NCI-H2081 treated with DMSO at 0.1 percent for 48 hours (cell line): ENCODE data around the gene RASD1.
"Not testable (repeated sequence)": the region's sequence is repeated elsewhere in the genome, so short reads cannot be mapped to it uniquely, and the experiment has no call there.

Experiments used
- DNase-seq: peaks from one replicate; lab custom pipeline; 2025; lab: John Stamatoyannopoulos, UW

RASD1 gene

DNA sequence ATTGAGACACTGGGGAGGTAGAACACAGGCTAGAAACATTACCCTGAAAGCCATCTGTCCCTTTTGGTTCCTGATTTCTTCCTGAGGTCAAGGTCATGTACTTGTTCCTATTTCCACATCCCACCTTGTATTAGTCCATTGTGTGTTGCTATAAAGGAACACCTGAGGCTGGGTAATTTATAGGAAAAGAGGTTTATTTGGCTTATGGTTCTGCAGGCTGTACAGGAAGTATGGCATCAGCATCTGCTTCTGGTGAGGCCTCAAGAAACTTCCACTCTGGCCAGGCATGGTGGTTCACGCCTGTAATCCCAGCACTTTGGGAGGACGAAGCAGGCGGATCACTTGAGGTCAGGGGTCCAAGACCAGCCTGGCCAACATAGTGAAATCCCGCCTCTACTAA lies 26.8 kb downstream of the RASD1 start:
- DNase-seq: no peak

DNA sequence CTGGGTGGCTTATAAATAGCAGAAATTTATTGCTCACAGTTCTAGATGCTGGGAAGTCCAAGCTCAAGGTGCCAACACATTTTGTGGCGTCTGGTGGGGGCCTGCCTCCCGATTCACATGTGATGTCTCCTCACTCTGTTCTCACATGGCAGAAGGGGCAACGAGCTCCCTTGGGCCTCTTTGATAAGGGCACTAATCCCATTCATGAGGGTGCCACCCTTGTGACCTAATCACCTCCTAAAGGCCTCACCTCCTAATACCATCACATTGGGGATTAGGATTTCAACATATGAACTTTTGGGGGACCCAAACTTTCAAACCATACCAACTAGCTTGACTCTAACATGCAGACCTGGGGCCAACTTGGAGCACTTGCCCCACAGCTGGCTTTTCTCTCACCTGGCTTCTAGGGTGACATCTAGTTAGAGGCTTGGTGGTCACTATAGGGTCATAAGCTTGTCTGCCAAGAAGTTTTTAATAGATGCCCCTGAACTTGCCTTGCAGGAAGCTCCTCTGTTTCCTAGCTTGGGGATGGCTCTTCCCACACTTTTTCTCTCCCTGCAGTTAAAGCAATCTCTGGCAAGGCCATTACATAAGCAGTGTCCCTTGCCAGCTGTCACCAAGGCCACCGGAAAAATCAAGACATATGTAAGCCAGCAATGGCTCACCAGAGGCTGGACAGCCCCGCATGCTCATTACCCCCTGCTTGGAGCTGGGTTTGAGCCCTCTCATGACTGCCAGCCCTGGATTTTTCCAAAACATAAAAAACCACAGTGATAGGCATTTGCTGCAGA lies 27.8 kb downstream of the RASD1 start:
- no peak for DNase-seq

DNA sequence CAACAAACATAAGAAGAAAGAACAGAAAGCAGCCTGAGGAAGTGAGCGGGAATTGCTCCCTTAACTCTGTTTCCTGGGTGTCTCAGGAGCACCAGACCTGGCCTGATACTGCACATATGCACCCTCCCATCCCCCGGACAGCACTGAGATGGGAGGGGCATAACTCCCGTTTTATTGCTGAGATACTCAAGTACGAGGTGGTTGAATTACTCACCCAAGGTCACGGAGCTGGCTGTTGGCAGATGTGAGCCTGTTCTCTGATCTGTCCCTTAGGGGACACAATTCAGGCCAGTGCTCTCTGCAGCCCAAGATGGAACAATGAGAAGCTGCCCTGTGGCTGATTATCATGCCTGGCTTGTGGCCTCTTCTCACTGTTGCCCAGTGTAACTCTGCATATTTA lies 28.5 kb downstream of the RASD1 start:
- no peak for DNase-seq

DNA sequence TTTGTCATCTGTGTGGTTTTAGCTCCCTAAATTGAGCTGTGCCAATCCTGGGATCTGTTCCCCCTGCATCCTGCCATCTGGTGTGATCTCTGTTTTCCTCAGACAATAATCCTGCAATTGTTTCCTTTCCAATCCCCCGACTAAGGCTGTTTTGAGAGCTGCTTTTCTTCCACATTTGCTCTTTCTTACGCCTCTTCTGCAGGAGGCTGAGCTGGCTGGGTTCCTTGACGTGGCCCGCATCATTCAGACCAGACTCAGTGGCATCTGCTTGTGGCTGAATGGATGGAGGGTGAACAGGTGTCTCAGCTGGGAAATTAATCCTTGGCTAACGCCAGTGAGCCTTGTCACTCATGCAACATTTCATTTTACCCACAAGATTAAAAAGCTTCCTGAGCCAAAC lies 29.2 kb downstream of the RASD1 start:
- DNase-seq: no peak

DNA sequence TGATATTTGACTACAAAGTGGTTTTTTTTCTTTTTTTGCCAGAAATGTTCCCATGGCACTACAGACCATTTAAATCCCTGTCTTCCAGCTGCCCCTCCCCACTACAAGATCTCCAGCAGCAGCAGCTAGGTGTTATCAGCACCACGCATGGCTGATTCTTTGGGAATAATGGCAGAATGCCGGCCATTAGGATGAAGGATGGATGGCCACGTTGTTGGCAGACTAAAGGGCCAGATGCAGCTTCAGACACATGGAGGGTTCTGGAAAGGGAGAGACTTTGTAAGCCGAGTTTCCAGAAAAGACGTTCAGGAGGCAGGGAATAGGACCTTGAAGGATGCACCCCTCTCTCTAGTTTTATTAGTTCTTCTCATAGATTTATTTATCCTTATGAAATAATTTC lies 29.7 kb downstream of the RASD1 start:
- no peak for DNase-seq

DNA sequence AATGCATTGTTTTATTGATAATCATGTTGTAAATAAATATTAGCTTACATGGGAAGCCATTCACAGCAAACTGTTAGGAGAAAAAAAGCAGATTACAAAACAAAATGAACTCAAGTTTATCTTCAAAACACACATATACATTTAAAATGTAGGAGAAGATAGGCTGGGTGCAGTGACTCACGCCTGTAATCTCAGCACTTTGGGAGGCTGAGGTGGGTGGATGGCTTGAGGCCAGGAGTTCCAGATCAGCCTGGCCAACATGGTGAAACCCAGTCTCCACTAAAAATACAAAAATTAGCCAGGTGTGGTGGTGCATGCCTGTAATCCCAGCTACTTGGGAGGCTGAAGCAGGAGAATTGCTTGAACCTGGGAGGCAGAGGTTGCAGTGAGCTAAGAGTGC lies 30.3 kb downstream of the RASD1 start:
- not testable (repeated sequence) for DNase-seq

DNA sequence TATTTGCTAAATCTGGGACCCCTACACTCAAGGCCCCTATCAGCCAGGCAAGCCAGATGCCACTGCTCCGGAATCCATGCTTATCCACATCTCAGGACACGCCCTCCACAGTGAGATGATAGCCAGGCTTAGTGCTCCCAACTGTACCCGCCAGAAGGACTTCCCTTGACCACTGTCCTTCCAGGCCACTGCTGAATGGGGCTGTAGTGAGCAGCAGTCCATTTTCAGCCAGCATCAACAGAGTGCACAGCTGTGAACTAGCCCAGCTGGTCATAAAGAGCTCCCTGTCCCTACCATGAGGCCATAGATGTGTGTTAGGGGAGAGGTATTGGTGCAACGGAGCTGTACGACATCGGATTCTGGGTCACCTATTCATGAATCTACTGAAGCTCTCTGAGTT lies 32.4 kb downstream of the RASD1 start:
- no peak for DNase-seq

DNA sequence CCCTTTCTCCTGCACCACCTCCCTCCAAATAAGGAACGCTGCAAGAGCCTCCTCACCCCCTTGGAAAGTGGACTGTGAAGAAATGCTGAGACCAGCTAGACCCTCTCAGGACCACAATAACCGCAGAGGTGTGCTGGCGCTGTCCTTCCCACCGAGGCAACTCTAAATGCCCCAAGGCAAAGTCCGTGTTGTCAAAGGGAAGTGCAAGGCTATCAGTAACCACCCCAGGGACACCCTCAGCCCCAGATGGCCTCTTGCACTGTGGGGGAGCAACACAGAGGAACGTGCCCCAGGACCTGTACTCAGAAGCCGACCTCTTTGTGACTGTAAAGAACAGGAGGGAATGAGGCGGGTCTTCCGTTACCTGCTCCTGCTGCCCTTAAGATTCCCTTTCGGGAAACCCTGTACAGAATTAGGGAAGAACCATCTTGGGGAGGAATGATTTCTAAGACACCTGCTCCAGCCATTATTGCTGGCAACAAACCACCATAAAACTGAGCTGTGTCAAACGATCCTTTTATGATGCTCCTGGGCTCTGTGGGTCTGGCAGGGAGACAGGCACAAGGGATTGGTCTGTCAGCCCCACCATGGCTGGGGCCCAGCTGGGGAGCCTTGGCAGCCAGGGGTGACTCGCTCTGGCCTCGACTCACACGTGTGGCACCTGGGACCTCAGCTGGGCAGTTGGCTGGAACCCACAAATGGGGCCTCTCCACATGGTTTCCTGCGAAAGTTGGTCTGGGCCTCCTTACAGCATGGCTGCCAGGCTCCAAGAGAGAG lies 34.0 kb downstream of the RASD1 start:
- DNase-seq: no peak

DNA sequence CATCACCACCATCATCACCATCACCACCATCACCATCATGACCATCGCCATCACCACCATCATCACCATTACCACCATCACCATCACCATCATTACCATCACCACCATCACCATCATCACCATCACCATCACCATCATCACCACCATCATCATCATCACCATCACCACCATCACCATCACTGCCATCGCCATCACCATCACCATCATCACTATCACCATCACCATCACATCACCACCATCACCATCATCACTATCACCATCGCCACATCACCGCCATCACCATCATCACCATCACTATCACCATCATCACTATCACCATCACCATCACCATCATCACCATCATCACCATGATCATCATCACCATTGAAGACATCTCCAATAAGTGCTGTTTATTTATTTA lies 36.2 kb downstream of the RASD1 start:
- DNase-seq: no peak

DNA sequence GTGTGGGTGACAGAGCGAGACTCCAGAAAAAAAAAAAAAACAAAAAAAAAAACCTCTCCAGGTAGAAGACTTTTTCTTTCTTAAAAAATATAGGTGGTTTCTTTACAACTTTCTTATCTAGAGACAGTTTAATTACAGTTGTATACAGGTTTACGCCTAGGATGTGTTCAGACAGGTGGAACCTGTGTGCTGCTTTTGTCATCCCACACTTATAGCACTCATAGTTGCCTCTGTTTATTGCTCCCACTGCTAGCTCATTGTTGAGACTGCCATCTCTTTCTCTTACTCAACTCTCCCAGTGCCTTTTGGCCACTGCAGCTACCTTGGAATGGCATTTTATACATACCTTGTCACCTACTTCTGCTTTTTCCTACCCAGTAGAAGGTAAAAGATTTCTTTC lies 38.5 kb downstream of the RASD1 start:
- no peak for DNase-seq

DNA sequence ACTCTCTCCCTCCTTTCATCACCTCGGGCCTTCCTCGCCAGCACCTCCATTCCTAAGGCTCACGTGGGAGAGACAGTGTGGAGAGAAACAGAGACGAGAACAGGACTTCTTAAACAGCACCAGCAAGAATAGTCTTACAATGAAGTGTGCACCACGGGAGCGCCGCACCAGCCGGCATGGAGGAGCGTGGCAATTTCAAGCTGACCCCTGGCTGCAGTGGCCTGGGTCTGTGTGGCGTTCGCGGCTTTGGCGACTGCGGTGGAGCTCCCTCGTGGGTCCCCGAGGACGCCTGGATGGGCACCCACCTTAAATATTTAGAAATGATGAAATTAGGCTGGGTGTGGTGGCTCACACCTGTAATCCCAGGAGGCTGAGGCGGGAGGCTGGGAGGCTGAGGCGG lies 39.9 kb downstream of the RASD1 start:
- no peak for DNase-seq

DNA sequence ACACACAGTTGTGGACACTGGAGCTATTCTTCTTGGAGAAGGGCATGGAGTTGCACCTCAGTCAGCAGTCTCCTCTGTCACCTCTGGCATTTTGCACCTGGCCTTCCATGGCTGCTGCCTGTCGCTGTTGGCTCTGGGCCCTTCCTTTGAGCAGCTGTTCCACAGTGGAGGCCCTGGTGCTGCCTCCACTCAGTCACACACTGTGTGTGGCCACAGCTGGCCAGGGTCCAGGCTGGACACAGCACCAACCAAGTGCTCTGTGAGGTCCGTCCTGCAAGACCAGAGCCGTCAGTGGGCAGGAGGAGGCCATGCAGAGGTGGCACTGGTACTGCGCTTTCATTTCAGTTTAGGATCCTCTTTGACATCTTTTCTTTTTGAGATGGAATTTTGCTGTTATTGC lies 41.0 kb downstream of the RASD1 start:
- DNase-seq: no peak

DNA sequence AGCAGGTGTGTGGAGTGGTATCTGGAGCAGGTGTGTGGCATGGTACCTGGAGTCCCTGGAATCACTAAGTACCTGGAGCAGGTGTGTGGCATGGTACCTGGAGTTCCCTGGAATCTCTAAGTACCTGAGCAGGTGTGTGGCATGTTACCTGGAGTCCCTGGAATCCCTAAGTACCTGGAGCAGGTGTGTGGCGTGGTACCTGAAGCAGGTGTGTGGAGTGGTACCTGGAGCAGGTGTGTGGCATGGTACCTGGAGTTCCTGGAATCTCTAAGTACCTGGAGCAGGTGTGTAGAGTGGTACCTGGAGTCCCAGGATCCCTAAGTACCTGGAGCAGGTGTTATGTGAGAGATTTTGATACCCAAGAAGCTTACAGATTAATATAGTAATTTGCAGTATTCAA lies 41.5 kb downstream of the RASD1 start:
- not testable (repeated sequence) for DNase-seq

DNA sequence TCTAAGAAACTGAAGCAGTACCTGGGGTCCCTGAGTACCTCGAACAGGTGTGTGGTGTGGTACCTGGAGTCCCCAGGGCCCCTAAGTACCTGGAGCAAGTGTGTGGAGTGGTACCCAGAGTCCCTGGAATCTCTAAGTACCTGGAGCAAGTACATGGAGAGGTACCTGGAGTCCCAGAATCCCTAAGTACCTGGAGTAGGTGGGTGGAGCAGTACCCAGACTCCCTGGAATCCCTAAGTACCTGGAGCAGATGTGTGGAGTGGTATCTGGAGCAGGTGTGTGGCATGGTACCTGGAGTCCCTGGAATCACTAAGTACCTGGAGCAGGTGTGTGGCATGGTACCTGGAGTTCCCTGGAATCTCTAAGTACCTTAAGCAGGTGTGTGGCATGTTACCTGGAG lies 41.9 kb downstream of the RASD1 start:
- no peak for DNase-seq

DNA sequence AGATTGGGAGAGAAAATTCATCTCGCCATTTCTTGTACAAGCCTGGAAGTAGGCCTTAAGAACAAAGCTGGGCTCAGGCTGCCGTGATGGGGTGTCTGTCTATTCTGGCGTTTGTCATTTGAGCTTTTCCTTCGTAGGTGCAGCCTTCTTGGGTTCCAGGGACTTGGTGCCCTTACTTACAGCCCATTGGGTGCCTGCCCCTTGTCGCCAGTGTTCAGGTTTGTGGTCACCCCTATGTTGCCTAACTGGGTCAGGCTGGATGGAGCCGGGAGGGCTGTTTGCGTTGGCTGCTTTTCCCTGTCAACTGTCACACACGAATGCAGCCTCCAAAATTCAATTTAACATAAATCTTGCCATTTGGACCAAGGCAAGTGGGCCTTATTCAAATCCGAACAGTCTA lies 43.1 kb downstream of the RASD1 start:
- no peak for DNase-seq

DNA sequence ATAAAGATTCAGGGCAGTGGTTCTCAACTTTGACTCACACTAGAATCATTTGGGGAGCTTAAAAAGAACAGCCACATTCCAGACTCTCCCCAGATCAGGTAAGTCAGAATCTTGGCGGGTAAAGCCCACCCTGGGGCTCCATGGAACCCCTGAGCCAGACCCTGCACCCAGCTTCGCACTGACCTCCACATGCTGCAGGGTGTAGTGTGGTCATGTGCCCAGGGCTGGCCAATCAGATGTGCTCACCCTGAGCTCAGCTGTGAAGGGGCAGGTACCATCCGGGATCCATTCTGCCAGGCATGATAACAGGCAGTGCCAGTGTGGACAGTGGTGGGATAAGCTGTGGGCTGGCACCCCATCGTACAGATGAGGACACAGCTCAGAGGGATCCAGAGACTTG lies 47.5 kb downstream of the RASD1 start:
- DNase-seq: no peak

DNA sequence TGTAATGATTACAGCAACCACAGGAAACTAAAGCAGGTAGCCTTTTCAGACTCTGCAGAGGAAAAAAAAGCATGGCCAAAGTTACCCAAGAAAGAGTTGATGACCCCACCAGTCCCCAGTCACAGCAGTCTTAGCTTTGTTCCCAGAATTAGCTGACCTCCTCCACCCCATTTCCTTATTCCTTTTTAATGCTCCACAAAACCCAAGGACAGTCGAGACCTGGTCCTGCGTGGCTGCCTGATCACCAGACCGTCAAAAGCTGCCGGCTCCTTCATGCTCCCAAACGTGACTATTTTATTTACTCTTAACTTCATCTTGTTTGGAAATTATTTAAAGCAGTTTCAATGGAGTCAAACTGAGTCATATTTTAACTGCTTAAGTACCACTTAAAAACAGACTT lies 48.1 kb downstream of the RASD1 start:
- no peak for DNase-seq

DNA sequence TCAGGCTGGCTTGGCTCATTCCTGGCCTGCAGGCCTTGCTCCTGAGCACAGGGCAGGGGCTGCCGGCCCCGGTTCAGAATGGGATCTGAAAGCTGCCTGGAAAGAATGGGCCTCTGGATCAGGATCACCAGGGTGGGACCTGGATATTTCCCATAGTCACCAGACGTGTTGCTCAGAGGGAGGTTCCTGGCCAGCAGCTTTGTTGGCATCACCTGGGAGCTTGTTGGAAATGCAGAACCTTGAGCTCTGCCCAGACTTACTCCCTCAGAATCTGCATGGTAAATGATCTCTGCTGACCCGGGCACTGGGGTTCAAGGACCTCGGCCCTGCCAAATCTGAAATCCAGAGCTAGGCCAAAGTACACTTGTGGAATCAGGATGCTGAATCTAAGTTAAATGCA lies 48.9 kb downstream of the RASD1 start:
- no peak for DNase-seq

DNA sequence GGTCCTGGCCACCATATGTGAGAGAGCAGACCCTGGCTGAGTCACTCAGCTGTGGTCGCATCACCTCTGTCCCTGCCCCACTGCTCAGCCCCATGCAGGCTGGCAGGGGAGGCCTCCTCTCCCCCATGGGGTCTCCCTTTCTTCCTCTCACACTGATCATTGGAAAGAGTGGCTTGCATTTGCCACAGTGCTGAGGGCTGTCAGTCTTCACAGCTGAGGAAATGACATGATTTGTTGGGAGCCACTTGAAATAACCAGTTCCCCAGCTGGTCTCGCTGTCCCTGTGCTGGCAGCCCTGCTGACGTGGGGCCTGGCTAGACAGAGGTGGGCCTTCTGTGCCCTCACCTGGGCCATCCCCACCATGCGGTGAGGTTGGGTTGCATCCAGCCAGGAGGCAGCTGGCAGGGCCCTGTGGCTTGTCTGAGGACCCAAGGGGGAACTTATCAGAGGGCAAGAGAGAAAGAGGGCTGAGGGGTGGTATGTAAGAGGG lies 49.5 kb downstream of the RASD1 start:
- DNase-seq: no peak

DNA sequence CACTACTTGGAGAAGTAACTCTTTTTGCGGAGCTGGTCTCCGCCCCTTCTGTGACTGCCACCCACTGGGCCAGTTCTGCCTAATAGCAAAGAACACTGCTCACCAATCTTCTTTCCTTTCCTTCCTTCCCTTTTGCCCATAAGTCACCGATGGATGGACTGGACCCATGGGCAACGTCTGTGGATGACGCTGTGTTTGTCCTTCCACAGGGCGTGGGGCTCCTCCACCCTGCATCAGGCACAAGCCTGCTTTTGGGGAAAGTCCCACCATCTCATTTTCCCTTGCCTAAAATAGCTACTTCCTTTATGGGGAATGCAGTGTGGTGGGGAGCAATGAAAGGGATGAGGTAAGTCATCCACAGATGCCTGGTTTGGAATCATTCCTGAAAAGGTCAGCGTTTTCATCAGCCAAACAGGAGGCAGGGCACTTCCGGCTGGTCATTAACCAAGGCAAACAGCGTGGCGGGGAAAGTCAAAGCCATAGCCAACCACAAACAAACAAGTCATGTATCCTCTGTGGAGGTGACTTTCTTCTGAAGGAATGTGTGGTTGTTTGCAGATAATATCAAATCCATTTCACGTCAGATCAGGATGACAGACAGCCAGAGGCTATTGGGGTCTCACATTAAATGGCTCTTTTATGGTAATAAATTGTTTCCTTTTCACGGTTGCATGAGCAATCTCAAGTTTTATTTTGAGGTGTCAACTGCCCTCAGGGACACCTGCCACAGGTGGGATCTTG lies 50.1 kb downstream of the RASD1 start:
- DNase-seq: no peak

DNA sequence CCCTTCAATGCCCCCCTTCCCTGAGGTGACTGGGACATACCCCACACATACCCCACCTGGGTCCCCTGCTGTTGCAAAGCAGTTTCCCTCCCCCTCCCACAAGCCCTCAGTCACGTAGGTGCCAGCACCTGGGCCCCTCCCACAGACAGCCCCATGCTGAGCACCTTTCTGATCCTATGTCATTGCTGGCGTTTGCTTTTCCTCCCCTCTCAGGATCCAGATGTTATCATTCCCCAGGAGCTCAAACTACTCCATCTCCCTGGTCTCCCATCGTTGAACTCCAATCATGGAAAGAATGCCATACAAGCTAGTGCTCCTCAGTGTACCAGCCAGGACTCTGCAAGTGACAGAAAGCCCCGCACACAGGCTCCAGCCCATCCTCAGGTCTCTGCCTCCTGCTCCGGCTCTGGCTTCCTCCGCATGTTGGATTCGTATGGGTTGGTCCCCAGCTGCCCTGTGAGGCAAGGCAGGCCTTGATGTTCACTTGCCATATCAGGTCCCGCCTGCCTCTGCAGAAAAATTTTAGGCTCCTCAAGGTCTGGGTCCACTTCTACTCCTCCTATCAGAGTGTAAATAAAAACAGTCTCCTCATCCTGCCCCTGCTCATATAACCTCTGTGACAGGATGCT lies 50.8 kb downstream of the RASD1 start:
- no peak for DNase-seq
